T-helper 22 cell (primary cell): Measurements from ENCODE around the gene CPA3.

Source experiments
- DNase-seq: peaks from one replicate; pipeline ENCODE4 v3.0.0-alpha.2; 2020; ENCODE audit warnings: low read depth

CPA3 gene

GRCh38 chr3:148922467-148922866 is 57.4 kb downstream of the CPA3 start:
- no peak for DNase-seq

GRCh38 chr3:148923592-148923991 is 58.5 kb downstream of the CPA3 start:
- DNase-seq, result no peak

GRCh38 chr3:148924562-148924961 is 59.5 kb downstream of the CPA3 start:
- no peak for DNase-seq

- no peak for DNase-seq
Observed at GRCh38 chr3:148925845-148926244, 60.7 kb downstream of the CPA3 start.

- no peak for DNase-seq
Observed at GRCh38 chr3:148930752-148931151, 65.7 kb downstream of the CPA3 start.

GRCh38 chr3:148931574-148931973 is 66.5 kb downstream of the CPA3 start:
- DNase-seq, result no peak

GRCh38 chr3:148932972-148933371 is 67.9 kb downstream of the CPA3 start:
- DNase-seq, result no peak

- no peak for DNase-seq
Observed at GRCh38 chr3:148937467-148938255, 72.6 kb downstream of the CPA3 start.

GRCh38 chr3:148938306-148938705 is 73.2 kb downstream of the CPA3 start:
- no peak for DNase-seq

GRCh38 chr3:148938936-148939335 is 73.8 kb downstream of the CPA3 start:
- no peak for DNase-seq

- no peak for DNase-seq
Observed at GRCh38 chr3:148940983-148941382, 75.9 kb downstream of the CPA3 start.

- no peak for DNase-seq
Observed at GRCh38 chr3:148943506-148944205, 78.6 kb downstream of the CPA3 start.

- no peak for DNase-seq
Observed at GRCh38 chr3:148945116-148945515, 80.0 kb downstream of the CPA3 start.
